ENCODE results near the gene SLC34A1.

The SLC34A1 gene

DNA sequence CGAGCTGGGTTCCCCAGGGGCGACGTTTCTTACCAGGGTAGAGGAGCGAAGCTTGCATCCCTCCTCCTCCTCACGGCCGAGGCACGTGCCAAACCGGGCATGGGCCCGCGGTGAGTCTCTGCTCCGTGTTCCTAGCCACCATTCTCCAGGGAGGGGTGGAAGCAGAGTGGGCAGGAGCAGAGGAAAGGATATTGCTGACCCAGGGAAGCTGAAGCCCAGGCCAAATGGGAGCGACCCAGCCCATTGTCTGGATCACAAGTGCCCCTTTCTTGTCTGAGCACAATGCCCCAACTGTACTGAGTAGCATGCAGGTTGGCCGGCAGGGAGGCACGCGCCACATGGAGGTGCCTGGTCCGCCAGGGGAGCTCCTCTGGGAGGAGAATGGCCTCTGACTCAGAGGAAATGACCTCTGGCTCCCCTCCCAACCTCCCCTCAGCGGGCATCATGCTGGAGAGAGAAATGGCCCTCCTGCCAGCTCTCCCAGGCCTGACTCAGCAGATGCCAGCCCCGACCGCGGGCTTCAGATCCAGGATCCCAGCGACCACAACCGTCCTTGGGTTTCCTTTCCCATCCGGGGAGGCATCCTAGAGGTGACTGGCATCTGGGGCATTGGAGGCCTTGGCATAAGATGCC is 63.5 kb downstream of the SLC34A1 start:
- no peak for DNase-seq
